ENCODE results near the gene OSGEP. TPM values are rescaled to one million over a fixed set of nuclear protein-coding genes. Genes with fewer than 3 reads are reported as not detected.

OSGEP gene
- total and polyA plus RNA-seq, 5 donors from 2014 or later: 27.3 to 40.8 (median 33.1) TPM

GRCh38 chr14:20400965-20401593 is 53.5 kb downstream of the OSGEP start:
- Histone ChIP-seq H3K27me3 (ENCODE audit: control insufficient read depth, insufficient read depth, low read length) (no peaks in the 10 kb centered on the region), H3K27ac (ENCODE audit: insufficient read depth, low read length, poor library complexity, severe bottlenecking) (no peak overlapping the region), H3K9me3 (ENCODE audit: control insufficient read depth in 2 of 2, low read length in 2 of 2) (no peaks in the 10 kb centered on the region), H3K4me1 (ENCODE audit: control insufficient read depth, insufficient read depth, low read length, poor library complexity, severe bottlenecking) (no peaks in the 10 kb centered on the region), H3K4me3 (ENCODE audit: low read depth, low read length) (no peak overlapping the region), H3K36me3 (ENCODE audit: control insufficient read depth, insufficient read depth, low read length) (peaks cover 86% of the 10 kb centered on the region)
- Mint-ChIP-seq H3K4me1 (peaks cover 5 to 24% (median 16%) of the 10 kb centered on the region in 4 donors), H3K27ac (peak overlapping the region; percentile 50 to 84 (median 73)), H3K4me3 (no peak overlapping the region), H3K36me3 (peaks cover 57% of the 10 kb centered on the region), H3K27me3 (no peaks in the 10 kb centered on the region), H3K9me3 (peaks cover 0 to 2% (median 0%) of the 10 kb centered on the region in 7 donors)
- ATAC-seq (ENCODE audit: low read depth in 2 of 2) (peak; percentile 80 to 89), DNase-seq (peak in 1 of 3 donors; percentile 26)

- Mint-ChIP-seq H3K36me3 (peaks cover 60% of the 10 kb centered on the region), H3K27ac (peak overlapping the region in 2 of 3 donors; percentile 34 to 84), H3K4me3 (no peak overlapping the region), H3K4me1 (peaks cover 5 to 22% (median 15%) of the 10 kb centered on the region in 4 donors), H3K9me3 (peaks cover 0 to 2% (median 0%) of the 10 kb centered on the region in 7 donors), H3K27me3 (no peaks in the 10 kb centered on the region)
- peaks cover 87% of the 10 kb centered on the region for H3K36me3 ChIP-seq (ENCODE audit: control insufficient read depth, insufficient read depth, low read length)
- H3K27ac ChIP-seq (ENCODE audit: insufficient read depth, low read length, poor library complexity, severe bottlenecking): no peak overlapping the region
- ATAC-seq (ENCODE audit: low read depth in 2 of 2) (no peak), DNase-seq (no peak)
- H3K27me3 ChIP-seq (ENCODE audit: control insufficient read depth, insufficient read depth, low read length): no peaks in the 10 kb centered on the region
- H3K4me3 ChIP-seq (ENCODE audit: low read depth, low read length): no peak overlapping the region
- no peaks in the 10 kb centered on the region for H3K9me3 ChIP-seq (ENCODE audit: control insufficient read depth in 2 of 2, low read length in 2 of 2)
- no peaks in the 10 kb centered on the region for H3K4me1 ChIP-seq (ENCODE audit: control insufficient read depth, insufficient read depth, low read length, poor library complexity, severe bottlenecking)
These were observed 54.0 kb downstream of the OSGEP start for GRCh38 chr14:20400589-20400964.

GRCh38 chr14:20397511-20397910 is 57.1 kb downstream of the OSGEP start:
- Mint-ChIP-seq H3K27me3 (no peaks in the 10 kb centered on the region), H3K36me3 (peaks cover 48% of the 10 kb centered on the region), H3K4me1 (peaks cover 0 to 16% (median 7%) of the 10 kb centered on the region in 4 donors), H3K4me3 (no peak overlapping the region), H3K9me3 (peaks cover 0 to 2% (median 0%) of the 10 kb centered on the region in 7 donors), H3K27ac (peak overlapping the region in 1 of 3 donors; percentile 82)
- peaks cover 81% of the 10 kb centered on the region for H3K36me3 ChIP-seq (ENCODE audit: control insufficient read depth, insufficient read depth, low read length)
- H3K27ac ChIP-seq (ENCODE audit: insufficient read depth, low read length, poor library complexity, severe bottlenecking): no peak overlapping the region
- DNase-seq (no peak), ATAC-seq (ENCODE audit: low read depth in 2 of 2) (no peak)
- no peaks in the 10 kb centered on the region for H3K9me3 ChIP-seq (ENCODE audit: control insufficient read depth in 2 of 2, low read length in 2 of 2)
- no peaks in the 10 kb centered on the region for H3K27me3 ChIP-seq (ENCODE audit: control insufficient read depth, insufficient read depth, low read length)
- no peak overlapping the region for H3K4me3 ChIP-seq (ENCODE audit: low read depth, low read length)
- no peaks in the 10 kb centered on the region for H3K4me1 ChIP-seq (ENCODE audit: control insufficient read depth, insufficient read depth, low read length, poor library complexity, severe bottlenecking)

Other genes starting within 250 kb of the OSGEP start
- not detected for gene OR11H6, start 231.1 kb downstream of the OSGEP start, total RNA-seq
- not detected for gene OR11H6, start 231.1 kb downstream of the OSGEP start, polyA plus RNA-seq
- gene OR11H7, start 225.8 kb downstream of the OSGEP start, total RNA-seq: not detected
- gene OR11H7, start 225.8 kb downstream of the OSGEP start, polyA plus RNA-seq: not detected
- gene OR11H4, start 215.5 kb downstream of the OSGEP start, total RNA-seq: not detected
- gene OR11H4, start 215.5 kb downstream of the OSGEP start, polyA plus RNA-seq: not detected
- 18.9 TPM for gene TTC5, start 148.9 kb downstream of the OSGEP start, total RNA-seq
- gene TTC5, start 148.9 kb downstream of the OSGEP start, polyA plus RNA-seq: 10 to 100 TPM; 17.0 to 24.1 (median 19.0) TPM
- 21.2 TPM for gene CCNB1IP1, start 121.5 kb downstream of the OSGEP start, total RNA-seq
- gene CCNB1IP1, start 121.5 kb downstream of the OSGEP start, polyA plus RNA-seq: 10 to 100 TPM in 3 of 4 donors, 1 to 10 TPM in 1; 9.7 to 21.1 (median 14.4) TPM
- gene PARP2, start 111.2 kb downstream of the OSGEP start, total RNA-seq: 18.5 TPM
- gene PARP2, start 111.2 kb downstream of the OSGEP start, polyA plus RNA-seq: 10 to 100 TPM in 1 of 4 donors, 1 to 10 TPM in 3; 5.2 to 10.3 (median 9.4) TPM
- gene TEP1, start 41.3 kb downstream of the OSGEP start, total RNA-seq: 63.8 TPM
- gene TEP1, start 41.3 kb downstream of the OSGEP start, polyA plus RNA-seq: 1 to 10 TPM; 2.8 to 7.1 (median 5.3) TPM
- 0.72 TPM for gene KLHL33, start 18.6 kb downstream of the OSGEP start, total RNA-seq
- gene KLHL33, start 18.6 kb downstream of the OSGEP start, polyA plus RNA-seq: not detected
- gene APEX1, start 414 bp upstream of the OSGEP start, total RNA-seq: 72.6 TPM
- 100 to 1,000 TPM in 2 of 4 donors, 10 to 100 TPM in 2; 81.8 to 121 (median 101) TPM for gene APEX1, start 414 bp upstream of the OSGEP start, polyA plus RNA-seq
- 65.6 TPM for gene PIP4P1, start 6.6 kb upstream of the OSGEP start, total RNA-seq
- 10 to 100 TPM; 24.7 to 38.3 (median 30.4) TPM for gene PIP4P1, start 6.6 kb upstream of the OSGEP start, polyA plus RNA-seq
- 33.4 TPM for gene PNP, start 14.6 kb upstream of the OSGEP start, total RNA-seq
- 10 to 100 TPM; 28.8 to 42.5 (median 40.3) TPM for gene PNP, start 14.6 kb upstream of the OSGEP start, polyA plus RNA-seq
- gene RNASE10, start 50.7 kb upstream of the OSGEP start, total RNA-seq: not detected
- gene RNASE10, start 50.7 kb upstream of the OSGEP start, polyA plus RNA-seq: under 1 TPM in 1 of 4 donors, not detected in 3; 0.33 TPM
- not detected for gene RNASE9, start 106.2 kb upstream of the OSGEP start, total RNA-seq
- gene RNASE9, start 106.2 kb upstream of the OSGEP start, polyA plus RNA-seq: not detected
- not detected for gene RNASE11, start 133.2 kb upstream of the OSGEP start, total RNA-seq
- not detected for gene RNASE11, start 133.2 kb upstream of the OSGEP start, polyA plus RNA-seq
- not detected for gene RNASE12, start 136.6 kb upstream of the OSGEP start, total RNA-seq
- gene RNASE12, start 136.6 kb upstream of the OSGEP start, polyA plus RNA-seq: not detected
- gene OR6S1, start 186.9 kb upstream of the OSGEP start, total RNA-seq: not detected
- not detected for gene OR6S1, start 186.9 kb upstream of the OSGEP start, polyA plus RNA-seq
- 0.17 TPM for gene RNASE4, start 229.7 kb upstream of the OSGEP start, total RNA-seq
- gene RNASE4, start 229.7 kb upstream of the OSGEP start, polyA plus RNA-seq: 1 to 10 TPM in 3 of 4 donors, under 1 TPM in 1; 0.75 to 4.1 (median 2.9) TPM
- gene ANG, start 234.0 kb upstream of the OSGEP start, total RNA-seq: 0.62 TPM
- 1 to 10 TPM in 2 of 4 donors, under 1 TPM in 2; 0.59 to 2.3 (median 1.1) TPM for gene ANG, start 234.0 kb upstream of the OSGEP start, polyA plus RNA-seq

Measured in CD4-positive, CD25-positive, alpha-beta regulatory T cell (primary cell).